Lower leg skin (tissue), 3 donors: ENCODE measurements around the gene GPC1.

Experiments
- CTCF ChIP-seq, 3 donors: fragments of 450-650 bp; IDR thresholded peaks; one replicate each; pipeline ENCODE4 v1.5.1; 2016; ENCODE audit warnings: antibody characterized with exemption in 3 of 3, mild to moderate bottlenecking in 3 of 3, moderate library complexity in 2 of 3
- POLR2A ChIP-seq, 2 donors: fragments of 450-650 bp; IDR thresholded peaks; one replicate each; pipeline ENCODE4 v1.6.1; 2016 to 2017; ENCODE audit warnings: antibody characterized with exemption in 2 of 2, mild to moderate bottlenecking in 1 of 2, moderate library complexity in 1 of 2

- TF ChIP-seq CTCF (IDR thresholded peaks at IDR 0.05) (no peak), POLR2A (IDR thresholded peaks at IDR 0.05) (no peak)
Measured at GRCh38 chr2:240387325-240387668, 48.2 kb upstream of the GPC1 start.
